Body of pancreas (tissue), 4 donors: Measurements from ENCODE around the gene TRMT61B.

ENCODE experiments used
- POLR2A ChIP-seq, 3 donors: fragments of 450-650 bp; IDR thresholded peaks; one replicate each; pipeline ENCODE4 v1.6.1; 2016; ENCODE audit warnings: antibody characterized with exemption in 3 of 3, mild to moderate bottlenecking in 2 of 3
- TF ChIP-seq, protein P1 (sequence below), 7 experiments: fragments of 450-650 bp in 4 of 7; fragments of 200-600 bp in 3 of 7; sonication (generic) in 3 of 7; IDR thresholded peaks; one replicate each; pipeline ENCODE4 v1.5.1; 2016 to 2019; ENCODE audit warnings: antibody characterized with exemption in 7 of 7

DNA sequence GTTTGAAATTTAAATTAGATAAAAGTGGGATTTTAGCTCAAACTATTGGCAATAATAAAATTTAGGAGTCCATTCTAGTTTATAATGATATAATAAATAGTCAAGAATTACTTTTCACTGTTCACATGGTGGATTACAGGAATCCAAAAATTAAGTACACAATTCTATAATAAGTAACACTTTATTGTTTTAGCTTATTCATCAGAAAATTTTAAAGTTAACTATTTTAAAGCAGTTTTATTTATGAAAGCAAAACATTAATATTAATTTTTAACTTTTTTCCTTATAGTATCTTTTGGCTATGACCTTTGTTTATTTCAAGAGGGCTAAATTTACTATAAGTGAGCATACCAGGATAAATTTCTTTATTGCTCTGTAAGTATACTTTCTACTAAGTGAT is 48.1 kb downstream of the TRMT61B start:
- TF ChIP-seq, protein P1, sequence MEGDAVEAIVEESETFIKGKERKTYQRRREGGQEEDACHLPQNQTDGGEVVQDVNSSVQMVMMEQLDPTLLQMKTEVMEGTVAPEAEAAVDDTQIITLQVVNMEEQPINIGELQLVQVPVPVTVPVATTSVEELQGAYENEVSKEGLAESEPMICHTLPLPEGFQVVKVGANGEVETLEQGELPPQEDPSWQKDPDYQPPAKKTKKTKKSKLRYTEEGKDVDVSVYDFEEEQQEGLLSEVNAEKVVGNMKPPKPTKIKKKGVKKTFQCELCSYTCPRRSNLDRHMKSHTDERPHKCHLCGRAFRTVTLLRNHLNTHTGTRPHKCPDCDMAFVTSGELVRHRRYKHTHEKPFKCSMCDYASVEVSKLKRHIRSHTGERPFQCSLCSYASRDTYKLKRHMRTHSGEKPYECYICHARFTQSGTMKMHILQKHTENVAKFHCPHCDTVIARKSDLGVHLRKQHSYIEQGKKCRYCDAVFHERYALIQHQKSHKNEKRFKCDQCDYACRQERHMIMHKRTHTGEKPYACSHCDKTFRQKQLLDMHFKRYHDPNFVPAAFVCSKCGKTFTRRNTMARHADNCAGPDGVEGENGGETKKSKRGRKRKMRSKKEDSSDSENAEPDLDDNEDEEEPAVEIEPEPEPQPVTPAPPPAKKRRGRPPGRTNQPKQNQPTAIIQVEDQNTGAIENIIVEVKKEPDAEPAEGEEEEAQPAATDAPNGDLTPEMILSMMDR (IDR thresholded peaks at IDR 0.05): no peak
- no peak for TF ChIP-seq POLR2A (IDR thresholded peaks at IDR 0.05)
